HuH-7.5 (cell line): ENCODE measurements around the gene ITIH3.
"Not testable (repeated sequence)": the region's sequence is repeated elsewhere in the genome, so short reads cannot be mapped to it uniquely, and the experiment has no call there.

ENCODE experiments used
- DNase-seq: peaks from one replicate; pipeline ENCODE4 v3.0.0; 2011; ENCODE audit warnings: low spot score

The ITIH3 gene

GRCh38 chr3:52794612-52795099 lies at the start of gene ITIH3:
Gene ITIH3 (plus strand): TSS chr3:52794796. CDS start chr3:52794804, 8 bp downstream.
- no peak for DNase-seq

GRCh38 chr3:52752045-52752660 lies 42.4 kb upstream of the ITIH3 start:
- no peak for DNase-seq

- no peak for DNase-seq
Measured at GRCh38 chr3:52754373-52754772, 40.2 kb upstream of the ITIH3 start.

- DNase-seq: no peak
Measured at GRCh38 chr3:52756141-52756540, 38.5 kb upstream of the ITIH3 start.

GRCh38 chr3:52763466-52763865 lies 31.1 kb upstream of the ITIH3 start:
- DNase-seq: no peak

- DNase-seq: no peak
Measured at GRCh38 chr3:52769786-52770455, 24.7 kb upstream of the ITIH3 start.

- peak; percentile 59 for DNase-seq
Measured at GRCh38 chr3:52770496-52771333, 23.9 kb upstream of the ITIH3 start, which contains the start of gene NEK4. Gene NEK4 (minus strand): TSS chr3:52770940. CDS start chr3:52770746, 194 bp downstream.

GRCh38 chr3:52771334-52771681 lies 23.3 kb upstream of the ITIH3 start:
- DNase-seq: no peak

GRCh38 chr3:52771702-52772101 lies 22.9 kb upstream of the ITIH3 start:
- DNase-seq: no peak

GRCh38 chr3:52773361-52774065 lies 21.1 kb upstream of the ITIH3 start:
- no peak for DNase-seq

GRCh38 chr3:52774066-52774713 lies 20.4 kb upstream of the ITIH3 start:
- no peak for DNase-seq

GRCh38 chr3:52774901-52775864 lies 19.4 kb upstream of the ITIH3 start:
- DNase-seq: no peak

- DNase-seq: no peak
Measured at GRCh38 chr3:52775877-52776276, 18.7 kb upstream of the ITIH3 start.

GRCh38 chr3:52776486-52776885 lies 18.1 kb upstream of the ITIH3 start:
- DNase-seq: not testable (repeated sequence)

GRCh38 chr3:52777127-52777958 lies 17.3 kb upstream of the ITIH3 start, which contains the start of gene ITIH1:
Gene ITIH1 (plus strand): TSS chr3:52777599. CDS start chr3:52777616, 17 bp downstream.
- DNase-seq: no peak

- DNase-seq: no peak
Measured at GRCh38 chr3:52777959-52778805, 16.4 kb upstream of the ITIH3 start.

GRCh38 chr3:52779011-52779836 lies 15.4 kb upstream of the ITIH3 start:
- no peak for DNase-seq
